NT2/D1 (cell line): Measurements from ENCODE around the gene CHN1.

Source experiments
- DNase-seq: peaks from one replicate; pipeline ENCODE4 v3.0.0-alpha.2; 2011; ENCODE audit warnings: low read depth, low spot score
- H3K27me3 ChIP-seq: 2 replicates; pipeline ENCODE4 v1.6.0; 2011; ENCODE audit warnings: mild to moderate bottlenecking; ENCODE audit not compliant: insufficient read length, insufficient read depth
- H3K36me3 ChIP-seq: 2 replicates; pipeline ENCODE4 v1.6.1; 2011; ENCODE audit warnings: mild to moderate bottlenecking, low read length, mixed read lengths; ENCODE audit not compliant: insufficient read depth, insufficient read length
- H3K4me1 ChIP-seq: 2 replicates; pipeline ENCODE4 v1.5.1; 2011; ENCODE audit not compliant: insufficient read depth, insufficient read length
- H3K4me3 ChIP-seq: 2 replicates; pipeline ENCODE4 v1.5.1; 2011; ENCODE audit warnings: low read depth; ENCODE audit not compliant: insufficient read length
- H3K9ac ChIP-seq: 2 replicates; pipeline ENCODE4 v1.6.0; 2011; ENCODE audit warnings: low read depth; ENCODE audit not compliant: insufficient read length
- H3K9me3 ChIP-seq: 2 replicates; pipeline ENCODE4 v1.5.1; 2011; ENCODE audit warnings: mild to moderate bottlenecking, low read length; ENCODE audit not compliant: insufficient read depth
- SUZ12 ChIP-seq: IDR thresholded peaks from 2 replicates; pipeline ENCODE4 v1.6.1; 2011; ENCODE audit not compliant: insufficient read length, insufficient read depth; ENCODE audit errors: extremely low read depth
- YY1 ChIP-seq: IDR thresholded peaks from 2 replicates; pipeline ENCODE4 v1.6.1; 2011; ENCODE audit not compliant: insufficient read length, insufficient read depth
- ZNF274 ChIP-seq: IDR thresholded peaks from 2 replicates; pipeline ENCODE4 v1.6.1; 2011; ENCODE audit warnings: mild to moderate bottlenecking, low read depth, low read length

CHN1 gene

GRCh38 chr2:174992886-174993285 lies 12.3 kb downstream of the CHN1 start:
- H3K9me3 ChIP-seq: no peaks in the 10 kb centered on the region
- H3K36me3 ChIP-seq: no peaks in the 10 kb centered on the region
- H3K4me3 ChIP-seq: no peak overlapping the region
- no peak overlapping the region for H3K9ac ChIP-seq
- no peaks in the 10 kb centered on the region for H3K27me3 ChIP-seq
- DNase-seq: no peak
- H3K4me1 ChIP-seq: no peaks in the 10 kb centered on the region
- no peak for TF ChIP-seq ZNF274

- TF ChIP-seq SUZ12 (no peak), ZNF274 (no peak), YY1 (no peak)
- no peak for DNase-seq
- H3K4me3 ChIP-seq: no peak overlapping the region
Measured at GRCh38 chr2:174985614-174986013, 19.6 kb downstream of the CHN1 start.

GRCh38 chr2:174984561-174984960 lies 20.6 kb downstream of the CHN1 start:
- Histone ChIP-seq H3K4me3 (no peak overlapping the region), H3K27me3 (no peaks in the 10 kb centered on the region), H3K36me3 (peaks cover 2% of the 10 kb centered on the region), H3K9ac (no peak overlapping the region), H3K4me1 (no peaks in the 10 kb centered on the region), H3K9me3 (no peaks in the 10 kb centered on the region)
- no peak for DNase-seq
- no peak for TF ChIP-seq ZNF274
- no peak for TF ChIP-seq YY1
- TF ChIP-seq SUZ12: no peak

More at GRCh38 chr2:174985614-174986013, 19.6 kb downstream of the CHN1 start:
- Histone ChIP-seq H3K9me3 (no peaks in the 10 kb centered on the region), H3K27me3 (no peaks in the 10 kb centered on the region), H3K36me3 (peaks cover 2% of the 10 kb centered on the region), H3K4me1 (no peaks in the 10 kb centered on the region), H3K9ac (no peak overlapping the region)

GRCh38 chr2:174981331-174981730 lies 23.9 kb downstream of the CHN1 start:
- peaks cover 2% of the 10 kb centered on the region for H3K36me3 ChIP-seq
- no peak for TF ChIP-seq SUZ12
- TF ChIP-seq YY1: no peak
- no peak for TF ChIP-seq ZNF274

GRCh38 chr2:174979996-174980395 lies 25.2 kb downstream of the CHN1 start:
- Histone ChIP-seq H3K9ac (no peak overlapping the region), H3K9me3 (no peaks in the 10 kb centered on the region), H3K27me3 (no peaks in the 10 kb centered on the region), H3K4me1 (no peaks in the 10 kb centered on the region), H3K36me3 (peaks cover 2% of the 10 kb centered on the region), H3K4me3 (no peak overlapping the region)
- TF ChIP-seq YY1: no peak
- TF ChIP-seq ZNF274: no peak
- TF ChIP-seq SUZ12: no peak
- DNase-seq: no peak

More at GRCh38 chr2:174981331-174981730, 23.9 kb downstream of the CHN1 start:
- Histone ChIP-seq H3K9ac (no peak overlapping the region), H3K4me1 (no peaks in the 10 kb centered on the region), H3K27me3 (no peaks in the 10 kb centered on the region), H3K4me3 (no peak overlapping the region), H3K9me3 (no peaks in the 10 kb centered on the region)
- no peak for DNase-seq

GRCh38 chr2:174977364-174977763 lies 27.8 kb downstream of the CHN1 start:
- TF ChIP-seq ZNF274 (no peak), SUZ12 (no peak), YY1 (no peak)
- H3K9ac ChIP-seq: no peak overlapping the region
- H3K4me3 ChIP-seq: no peak overlapping the region
- no peaks in the 10 kb centered on the region for H3K27me3 ChIP-seq
- H3K36me3 ChIP-seq: no peaks in the 10 kb centered on the region
- no peaks in the 10 kb centered on the region for H3K4me1 ChIP-seq
- no peak for DNase-seq
- no peaks in the 10 kb centered on the region for H3K9me3 ChIP-seq

- Histone ChIP-seq H3K9me3 (no peaks in the 10 kb centered on the region), H3K27me3 (no peaks in the 10 kb centered on the region), H3K4me1 (no peaks in the 10 kb centered on the region), H3K36me3 (no peaks in the 10 kb centered on the region), H3K9ac (no peak overlapping the region), H3K4me3 (no peak overlapping the region)
- no peak for DNase-seq
- TF ChIP-seq YY1: no peak
- TF ChIP-seq ZNF274: no peak
- no peak for TF ChIP-seq SUZ12
Measured at GRCh38 chr2:174974131-174974530, 31.1 kb downstream of the CHN1 start.

GRCh38 chr2:174972924-174973323 lies 32.3 kb downstream of the CHN1 start:
- H3K4me1 ChIP-seq: no peaks in the 10 kb centered on the region
- H3K4me3 ChIP-seq: no peak overlapping the region
- no peak overlapping the region for H3K9ac ChIP-seq
- no peaks in the 10 kb centered on the region for H3K36me3 ChIP-seq
- no peaks in the 10 kb centered on the region for H3K9me3 ChIP-seq
- no peak for TF ChIP-seq ZNF274
- no peak for TF ChIP-seq SUZ12
- no peak for TF ChIP-seq YY1
- H3K27me3 ChIP-seq: no peaks in the 10 kb centered on the region
- DNase-seq: no peak
